Erythroblast (primary cell): ENCODE results near the gene RNPC3.
"Not testable (repeated sequence)": the region's sequence is repeated elsewhere in the genome, so short reads cannot be mapped to it uniquely, and the experiment has no call there.

Source experiments
- DNase-seq, 2 experiments: peaks; one replicate each; lab custom pipeline; 2025; lab: John Stamatoyannopoulos, UW
- GATA1 ChIP-seq: IDR thresholded peaks from 2 replicates; pipeline ENCODE4 v1.6.1; 2011; ENCODE audit warnings: low read depth, mild to moderate bottlenecking, control low read depth, low read length, moderate library complexity
- POLR2A ChIP-seq: IDR thresholded peaks from 2 replicates; pipeline ENCODE4 v1.6.1; 2011; ENCODE audit warnings: mild to moderate bottlenecking, low read length

The RNPC3 gene

DNA sequence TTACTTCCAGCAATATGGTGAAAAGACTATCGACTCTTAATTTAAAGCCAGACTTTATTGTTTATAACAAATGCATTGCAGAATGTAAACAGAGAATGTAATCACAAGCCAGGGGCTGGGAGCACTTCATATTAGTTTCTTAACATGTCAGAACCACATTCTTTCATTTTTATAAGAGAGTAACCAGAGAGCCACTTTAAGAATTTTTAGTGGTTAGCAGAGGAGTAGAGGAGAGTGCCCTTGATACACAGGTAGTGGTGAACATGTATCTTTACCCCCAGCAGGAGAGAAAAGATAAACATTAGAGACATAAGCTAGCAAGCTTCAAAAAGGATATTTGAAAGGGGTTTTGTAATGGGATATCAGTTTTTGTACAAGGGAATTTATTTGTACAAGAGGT lies 57.0 kb downstream of the RNPC3 start:
- TF ChIP-seq POLR2A (no peak), GATA1 (no peak)
- DNase-seq: no peak

DNA sequence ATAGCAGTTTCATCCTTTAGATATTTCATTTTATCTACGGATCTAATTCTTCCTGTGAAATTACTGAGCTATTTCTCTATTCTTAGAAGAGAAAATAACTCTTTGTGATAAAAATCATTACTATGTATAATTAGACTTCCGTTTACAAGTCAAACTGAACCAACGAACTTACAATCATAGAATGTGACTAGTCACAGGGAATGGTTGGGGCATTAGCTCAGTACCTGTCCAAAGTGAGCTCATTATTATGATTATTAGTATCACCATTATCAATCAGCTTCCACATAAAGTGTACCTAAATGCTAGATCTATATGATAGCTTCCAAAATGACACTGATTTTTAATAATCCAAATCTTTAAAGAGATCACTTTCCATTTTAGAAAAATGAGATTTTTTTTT lies 58.4 kb downstream of the RNPC3 start:
- TF ChIP-seq POLR2A: no peak
- TF ChIP-seq GATA1: no peak
- no peak for DNase-seq

DNA sequence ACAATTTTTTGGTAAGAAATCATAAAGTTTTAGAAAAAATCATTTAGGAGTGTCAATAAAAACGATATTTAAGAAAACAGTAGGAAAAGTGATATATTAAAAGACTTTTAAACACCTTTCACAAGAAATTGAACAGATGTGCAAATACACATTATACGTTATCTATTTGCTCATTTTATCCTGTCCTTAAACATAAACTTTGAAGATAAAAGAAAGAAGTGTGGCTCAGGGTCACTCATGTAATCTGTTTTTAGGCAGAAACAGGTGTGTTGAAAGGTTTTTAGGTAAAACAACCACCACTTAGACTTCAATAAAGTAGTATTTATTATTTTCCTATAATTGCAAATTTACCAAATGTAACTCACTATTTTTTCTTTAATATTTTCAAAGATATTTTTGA lies 59.0 kb downstream of the RNPC3 start:
- TF ChIP-seq GATA1 (no peak), POLR2A (no peak)
- no peak for DNase-seq

DNA sequence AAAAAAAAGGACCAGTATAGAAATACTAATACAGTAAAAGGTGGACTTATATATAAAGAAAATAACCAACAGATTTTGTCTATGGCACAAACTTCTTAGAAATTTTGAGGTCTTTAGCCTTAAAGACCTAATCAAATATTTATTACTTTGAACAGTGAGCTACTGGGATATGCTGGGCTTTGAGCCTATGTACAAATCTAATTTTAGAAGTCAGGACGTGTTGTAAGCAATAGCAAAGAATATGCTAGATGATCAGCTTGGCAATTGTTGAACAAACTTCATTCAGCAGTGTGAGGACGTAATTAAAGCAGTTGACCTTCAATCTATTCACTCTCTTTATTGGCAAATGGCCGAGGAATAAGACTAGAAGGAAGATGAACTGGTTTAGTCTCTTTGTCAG lies 77.2 kb downstream of the RNPC3 start:
- DNase-seq: not testable (repeated sequence)
